Transverse colon (tissue), 4 donors: Measurements from ENCODE around the gene PDGFD.

ENCODE experiments used
- CTCF ChIP-seq, 5 experiments: fragments of 200-600 bp in 3 of 5; fragments of 450-650 bp in 2 of 5; sonication (generic) in 3 of 5; IDR thresholded peaks; 1 replicate in 2 of 5; 2 replicates in 3 of 5; pipeline ENCODE4 v1.5.1; 2016 to 2017; ENCODE audit warnings: antibody characterized with exemption in 5 of 5, inconsistent platforms in 3 of 5, mild to moderate bottlenecking in 2 of 5, moderate library complexity in 1 of 5
- POLR2AphosphoS5 ChIP-seq, 3 donors: sonication (generic); formaldehyde crosslinking; IDR thresholded peaks; one replicate each; pipeline ENCODE4 v1.6.1; 2016; ENCODE audit warnings: antibody characterized with exemption in 3 of 3

- no peak for TF ChIP-seq CTCF (IDR thresholded peaks at IDR 0.05)
- TF ChIP-seq POLR2AphosphoS5 (IDR thresholded peaks at IDR 0.05): no peak
Measured at GRCh38 chr11:103881584-103881983, 282.4 kb downstream of the PDGFD start.
